WTC11 (cell line): Measurements from ENCODE around the gene NAA16. TPM values are rescaled to one million over a fixed set of nuclear protein-coding genes. Genes with fewer than 3 reads are reported as not detected.

ENCODE experiments used
- ATAC-seq: fragments of 200-7000 bp; cut with Tn5 transposase; 2 replicates; pipeline ENCODE4 v1.10.0; 2021; ENCODE audit warnings: mild to moderate bottlenecking, moderate library complexity
- CTCF ChIA-PET: fragments of 300-600 bp; sonication (Branson Sonifier 250); formaldehyde crosslinking; loops from one replicate; lab custom pipeline; 2021; ENCODE audit warnings: antibody characterized with exemption; lab: Charles Lee
- POLR2A ChIA-PET: fragments of 350-600 bp; sonication (Branson Sonifier 250); formaldehyde crosslinking; loops from one replicate; lab custom pipeline; 2021; ENCODE audit warnings: antibody characterized with exemption; lab: Charles Lee
- DNase-seq: peaks from one replicate; pipeline ENCODE4 v3.0.0; 2021; ENCODE audit warnings: low spot score
- H3K27ac Mint-ChIP-seq: 2 replicates; pipeline ENCODE4 v1.8.0; 2021; ENCODE audit warnings: mixed read lengths
- H3K27me3 Mint-ChIP-seq: 2 replicates; pipeline ENCODE4 v1.8.0; 2021; ENCODE audit warnings: low read depth, mild to moderate bottlenecking, moderate library complexity, mixed read lengths
- H3K36me3 Mint-ChIP-seq: 2 replicates; pipeline ENCODE4 v1.8.0; 2021; ENCODE audit warnings: mixed read lengths
- H3K4me1 Mint-ChIP-seq: 2 replicates; pipeline ENCODE4 v1.8.0; 2022; ENCODE audit warnings: mixed read lengths
- H3K4me3 Mint-ChIP-seq: 2 replicates; pipeline ENCODE4 v1.8.0; 2021; ENCODE audit warnings: mild to moderate bottlenecking, moderate library complexity, mixed read lengths
- H3K9me3 Mint-ChIP-seq: 2 replicates; pipeline ENCODE4 v1.8.0; 2021; ENCODE audit warnings: mixed read lengths
- AFF4 ChIP-seq: sonication (generic); formaldehyde crosslinking; IDR thresholded peaks from 2 replicates; pipeline ENCODE4 v1.8.1; 2023; ENCODE audit warnings: mild to moderate bottlenecking, missing genetic modification reagents, borderline replicate concordance
- ARID4B ChIP-seq: sonication (generic); formaldehyde crosslinking; IDR thresholded peaks from 2 replicates; pipeline ENCODE4 v1.8.0; 2023; ENCODE audit warnings: missing genetic modification reagents, mild to moderate bottlenecking, borderline replicate concordance
- ATF2 ChIP-seq: sonication (generic); formaldehyde crosslinking; IDR thresholded peaks from 2 replicates; pipeline ENCODE4 v1.8.1; 2022; ENCODE audit warnings: low read depth, missing genetic modification reagents, borderline replicate concordance
- CBFB ChIP-seq: sonication (generic); formaldehyde crosslinking; IDR thresholded peaks from 2 replicates; pipeline ENCODE4 v1.8.1; 2022; ENCODE audit warnings: mild to moderate bottlenecking, low read depth, missing genetic modification reagents
- KAT7 ChIP-seq: sonication (generic); formaldehyde crosslinking; IDR thresholded peaks from 2 replicates; pipeline ENCODE4 v1.8.1; 2023; ENCODE audit warnings: missing genetic modification reagents, mild to moderate bottlenecking, borderline replicate concordance
- MXD4 ChIP-seq: fragments of 250-450 bp; sonication (Bioruptor Pico); IDR thresholded peaks from 2 replicates; pipeline ENCODE4 v1.8.0; 2021; ENCODE audit warnings: mild to moderate bottlenecking, moderate library complexity, borderline replicate concordance
- MYBL2 ChIP-seq: sonication (generic); formaldehyde crosslinking; IDR thresholded peaks from 2 replicates; pipeline ENCODE4 v1.8.1; 2023; ENCODE audit warnings: mild to moderate bottlenecking, moderate library complexity, missing genetic modification reagents
- PRRX2 ChIP-seq: fragments of 250-450 bp; sonication (Bioruptor Pico); IDR thresholded peaks from 2 replicates; pipeline ENCODE4 v1.8.0; 2021; ENCODE audit warnings: mild to moderate bottlenecking
- RORB ChIP-seq: fragments of 250-450 bp; sonication (Bioruptor Pico); IDR thresholded peaks from 2 replicates; pipeline ENCODE4 v1.9.0; 2021; ENCODE audit warnings: mild to moderate bottlenecking
- SMAD4 ChIP-seq: sonication (generic); formaldehyde crosslinking; IDR thresholded peaks from 2 replicates; pipeline ENCODE4 v1.8.0; 2022; ENCODE audit warnings: mild to moderate bottlenecking, missing genetic modification reagents
- TEAD4 ChIP-seq: sonication (generic); formaldehyde crosslinking; IDR thresholded peaks from 2 replicates; pipeline ENCODE4 v1.8.0; 2022; ENCODE audit warnings: mild to moderate bottlenecking, missing genetic modification reagents
- ZBTB43 ChIP-seq: sonication (generic); formaldehyde crosslinking; IDR thresholded peaks from 2 replicates; pipeline ENCODE4 v1.8.1; 2023; ENCODE audit warnings: mild to moderate bottlenecking, missing genetic modification reagents
- ZNF425 ChIP-seq: fragments of 250-450 bp; sonication (Bioruptor Pico); conservative IDR thresholded peaks from 2 replicates; pipeline ENCODE4 v1.9.0; 2021; ENCODE audit warnings: mild to moderate bottlenecking
- ZSCAN18 ChIP-seq: fragments of 250-450 bp; sonication (Bioruptor Pico); IDR thresholded peaks from 2 replicates; pipeline ENCODE4 v2.1.2; 2022; ENCODE audit warnings: mild to moderate bottlenecking, moderate library complexity
- total RNA-seq: library from RNA; stranded (reverse); gene quantifications from 3 replicates; pipeline ENCODE4 v1.2.3, GENCODE V29; 2021
- TF ChIP-seq, protein P1 (sequence below): fragments of 250-450 bp; sonication (Bioruptor Pico); IDR thresholded peaks from 2 replicates; pipeline ENCODE4 v1.9.0; 2021; ENCODE audit warnings: moderate library complexity, mild to moderate bottlenecking, inconsistent platforms, borderline replicate concordance
- TF ChIP-seq, protein P2 (sequence below): sonication (generic); formaldehyde crosslinking; IDR thresholded peaks from 2 replicates; pipeline ENCODE4 v1.8.0; 2022; ENCODE audit warnings: mild to moderate bottlenecking, missing genetic modification reagents
- TF ChIP-seq, protein P3 (sequence below): sonication (generic); formaldehyde crosslinking; conservative IDR thresholded peaks from 2 replicates; pipeline ENCODE4 v1.8.1; 2023; ENCODE audit warnings: mild to moderate bottlenecking, low read depth, missing genetic modification reagents, moderate library complexity

NAA16 gene
- total RNA-seq, 1 experiment from 2014 or later = 32.5 TPM

GRCh38 chr13:41295973-41296372 is 15.1 kb upstream of the NAA16 start:
- Mint-ChIP-seq H3K27ac (no peak overlapping the region), H3K27me3 (no peaks in the 10 kb centered on the region), H3K4me1 (peaks cover 8% of the 10 kb centered on the region), H3K9me3 (peaks cover 20% of the 10 kb centered on the region), H3K36me3 (no peaks in the 10 kb centered on the region), H3K4me3 (no peak overlapping the region)
- no peak for DNase-seq
- ChIA-PET CTCF (no interaction called here), POLR2A (no interaction called here)
- ATAC-seq = no peak
- TF ChIP-seq KAT7 = no peak
- TF ChIP-seq TEAD4 (CRISPR knock-in tag) = no peak
- TF ChIP-seq CBFB = no peak
- no peak for TF ChIP-seq ARID4B (CRISPR knock-in tag)
- TF ChIP-seq ZBTB43 (CRISPR knock-in tag) = no peak
- TF ChIP-seq MXD4 (CRISPR knock-in tag) = no peak
- TF ChIP-seq RORB = no peak
- TF ChIP-seq, protein P1, sequence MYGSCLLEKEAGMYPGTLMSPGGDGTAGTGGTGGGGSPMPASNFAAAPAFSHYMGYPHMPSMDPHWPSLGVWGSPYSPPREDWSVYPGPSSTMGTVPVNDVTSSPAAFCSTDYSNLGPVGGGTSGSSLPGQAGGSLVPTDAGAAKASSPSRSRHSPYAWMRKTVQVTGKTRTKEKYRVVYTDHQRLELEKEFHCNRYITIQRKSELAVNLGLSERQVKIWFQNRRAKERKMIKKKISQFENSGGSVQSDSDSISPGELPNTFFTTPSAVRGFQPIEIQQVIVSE = no peak
- TF ChIP-seq ATF2 (CRISPR knock-in tag) = no peak
- TF ChIP-seq ZNF425 (CRISPR knock-in tag) = no peak
- TF ChIP-seq, protein P2, sequence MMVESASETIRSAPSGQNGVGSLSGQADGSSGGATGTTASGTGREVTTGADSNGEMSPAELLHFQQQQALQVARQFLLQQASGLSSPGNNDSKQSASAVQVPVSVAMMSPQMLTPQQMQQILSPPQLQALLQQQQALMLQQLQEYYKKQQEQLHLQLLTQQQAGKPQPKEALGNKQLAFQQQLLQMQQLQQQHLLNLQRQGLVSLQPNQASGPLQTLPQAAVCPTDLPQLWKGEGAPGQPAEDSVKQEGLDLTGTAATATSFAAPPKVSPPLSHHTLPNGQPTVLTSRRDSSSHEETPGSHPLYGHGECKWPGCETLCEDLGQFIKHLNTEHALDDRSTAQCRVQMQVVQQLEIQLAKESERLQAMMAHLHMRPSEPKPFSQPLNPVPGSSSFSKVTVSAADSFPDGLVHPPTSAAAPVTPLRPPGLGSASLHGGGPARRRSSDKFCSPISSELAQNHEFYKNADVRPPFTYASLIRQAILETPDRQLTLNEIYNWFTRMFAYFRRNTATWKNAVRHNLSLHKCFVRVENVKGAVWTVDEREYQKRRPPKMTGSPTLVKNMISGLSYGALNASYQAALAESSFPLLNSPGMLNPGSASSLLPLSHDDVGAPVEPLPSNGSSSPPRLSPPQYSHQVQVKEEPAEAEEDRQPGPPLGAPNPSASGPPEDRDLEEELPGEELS = no peak
- no peak for TF ChIP-seq PRRX2
- TF ChIP-seq SMAD4 = no peak
- no peak for TF ChIP-seq MYBL2
- no peak for TF ChIP-seq AFF4 (CRISPR knock-in tag)
- TF ChIP-seq ZSCAN18 (CRISPR knock-in tag) = no peak
- TF ChIP-seq, protein P3, sequence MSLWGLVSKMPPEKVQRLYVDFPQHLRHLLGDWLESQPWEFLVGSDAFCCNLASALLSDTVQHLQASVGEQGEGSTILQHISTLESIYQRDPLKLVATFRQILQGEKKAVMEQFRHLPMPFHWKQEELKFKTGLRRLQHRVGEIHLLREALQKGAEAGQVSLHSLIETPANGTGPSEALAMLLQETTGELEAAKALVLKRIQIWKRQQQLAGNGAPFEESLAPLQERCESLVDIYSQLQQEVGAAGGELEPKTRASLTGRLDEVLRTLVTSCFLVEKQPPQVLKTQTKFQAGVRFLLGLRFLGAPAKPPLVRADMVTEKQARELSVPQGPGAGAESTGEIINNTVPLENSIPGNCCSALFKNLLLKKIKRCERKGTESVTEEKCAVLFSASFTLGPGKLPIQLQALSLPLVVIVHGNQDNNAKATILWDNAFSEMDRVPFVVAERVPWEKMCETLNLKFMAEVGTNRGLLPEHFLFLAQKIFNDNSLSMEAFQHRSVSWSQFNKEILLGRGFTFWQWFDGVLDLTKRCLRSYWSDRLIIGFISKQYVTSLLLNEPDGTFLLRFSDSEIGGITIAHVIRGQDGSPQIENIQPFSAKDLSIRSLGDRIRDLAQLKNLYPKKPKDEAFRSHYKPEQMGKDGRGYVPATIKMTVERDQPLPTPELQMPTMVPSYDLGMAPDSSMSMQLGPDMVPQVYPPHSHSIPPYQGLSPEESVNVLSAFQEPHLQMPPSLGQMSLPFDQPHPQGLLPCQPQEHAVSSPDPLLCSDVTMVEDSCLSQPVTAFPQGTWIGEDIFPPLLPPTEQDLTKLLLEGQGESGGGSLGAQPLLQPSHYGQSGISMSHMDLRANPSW = no peak
